Activated T-helper 17 cell treated with anti-CD3 and anti-CD28 coated beads, Interleukin-2, amount 50 U/mL, for 72 hours (primary cell): ENCODE results near the gene RXFP1. TPM values are rescaled to one million over a fixed set of nuclear protein-coding genes. Genes with fewer than 3 reads are reported as not detected.
"Not testable (repeated sequence)": the region's sequence is repeated elsewhere in the genome, so short reads cannot be mapped to it uniquely, and the experiment has no call there.

Experiments
- ATAC-seq: fragments of 150-1000 bp; cut with Tn5 transposase; replicated peaks from 2 replicates; pipeline ENCODE4 v1.10.0; 2021; ENCODE audit warnings: mild to moderate bottlenecking, moderate library complexity
- H3K27ac Mint-ChIP-seq: one replicate; pipeline ENCODE4 v1.8.0; 2022; ENCODE audit warnings: mixed read lengths
- H3K27me3 Mint-ChIP-seq: one replicate; pipeline ENCODE4 v1.8.0; 2022; ENCODE audit warnings: mixed read lengths
- H3K36me3 Mint-ChIP-seq: one replicate; pipeline ENCODE4 v1.8.0; 2022; ENCODE audit warnings: low read depth, mild to moderate bottlenecking, mixed read lengths
- H3K4me1 Mint-ChIP-seq: one replicate; pipeline ENCODE4 v1.8.0; 2022; ENCODE audit warnings: mixed read lengths
- H3K4me3 Mint-ChIP-seq: one replicate; pipeline ENCODE4 v1.8.0; 2022; ENCODE audit warnings: mild to moderate bottlenecking, mixed read lengths
- H3K9me3 Mint-ChIP-seq: one replicate; pipeline ENCODE4 v1.8.0; 2022; ENCODE audit warnings: mixed read lengths
- total RNA-seq, 2 donors: library from RNA; stranded (reverse); gene quantifications; one replicate each; pipeline ENCODE4 v1.2.3, GENCODE V29; 2022

The RXFP1 gene
- total RNA-seq, 2 donors from 2014 or later = not detected

- not testable (repeated sequence) for ATAC-seq, H3K4me1 Mint-ChIP-seq, H3K36me3 Mint-ChIP-seq, H3K9me3 Mint-ChIP-seq, H3K4me3 Mint-ChIP-seq, H3K27me3 Mint-ChIP-seq
- peak overlapping the region; percentile 46 for H3K27ac Mint-ChIP-seq
These were observed 141.6 kb downstream of the RXFP1 start for GRCh38 chr4:158663255-158663654.

DNA sequence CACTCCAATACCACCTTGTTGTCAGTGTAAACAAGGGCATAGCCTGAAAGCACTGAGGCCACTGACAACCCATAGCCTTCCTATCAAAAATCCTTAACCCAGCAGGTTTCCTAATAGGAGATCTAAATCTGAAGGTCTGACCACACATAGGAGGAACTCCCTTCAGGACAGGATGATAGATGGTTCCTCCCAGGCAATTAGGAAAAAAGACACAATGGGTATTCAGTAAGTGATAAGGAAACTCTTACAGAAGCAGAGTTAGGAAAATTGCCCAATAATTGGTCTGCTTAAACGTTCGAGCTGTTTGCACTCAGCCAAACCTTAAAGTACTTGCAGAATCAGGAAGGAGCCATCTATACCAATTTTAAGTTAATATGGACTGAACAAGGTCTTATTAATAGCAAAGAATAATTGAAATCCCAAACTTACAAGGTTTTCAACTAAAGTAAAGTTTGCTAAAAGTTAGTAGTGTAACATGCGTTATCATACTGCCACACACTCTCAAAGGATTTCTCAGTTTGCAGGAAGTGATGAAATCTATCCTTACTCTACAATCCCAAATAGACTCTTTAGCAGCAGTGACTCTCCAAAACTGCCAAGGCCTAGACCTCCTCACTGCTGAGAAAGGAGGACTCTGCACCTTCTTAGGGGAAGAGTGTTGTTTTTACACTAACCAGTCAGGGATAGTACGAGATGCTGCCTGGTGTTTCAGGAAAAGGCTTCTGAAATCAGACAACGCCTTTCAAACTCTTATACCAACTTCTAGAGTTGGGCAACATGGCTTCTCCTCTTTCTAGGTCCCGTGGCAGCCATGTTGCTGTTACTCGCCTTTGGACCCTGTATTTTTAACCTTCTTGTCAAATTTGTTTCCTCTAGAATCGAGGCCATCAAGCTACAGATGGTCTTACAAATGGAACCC is 142.3 kb downstream of the RXFP1 start:
- H3K27ac Mint-ChIP-seq = peak overlapping the region; percentile 46
- H3K9me3 Mint-ChIP-seq, H3K4me1 Mint-ChIP-seq, H3K36me3 Mint-ChIP-seq, H3K4me3 Mint-ChIP-seq, H3K27me3 Mint-ChIP-seq, ATAC-seq: not testable (repeated sequence)

GRCh38 chr4:158664806-158665205 is 143.1 kb downstream of the RXFP1 start:
- Mint-ChIP-seq H3K27me3 (no peaks in the 10 kb centered on the region), H3K4me3 (no peak overlapping the region), H3K27ac (no peak overlapping the region), H3K9me3 (no peaks in the 10 kb centered on the region), H3K36me3 (peaks cover 13% of the 10 kb centered on the region), H3K4me1 (peaks cover 6% of the 10 kb centered on the region)
- no peak for ATAC-seq

GRCh38 chr4:158666892-158667291 is 145.2 kb downstream of the RXFP1 start:
- Mint-ChIP-seq H3K9me3 (no peaks in the 10 kb centered on the region), H3K27ac (no peak overlapping the region), H3K4me1 (peaks cover 14% of the 10 kb centered on the region), H3K27me3 (no peaks in the 10 kb centered on the region), H3K4me3 (no peak overlapping the region), H3K36me3 (peaks cover 28% of the 10 kb centered on the region)
- ATAC-seq = no peak

- peaks cover 34% of the 10 kb centered on the region for H3K36me3 Mint-ChIP-seq
- H3K27ac Mint-ChIP-seq = no peak overlapping the region
- H3K4me3 Mint-ChIP-seq = no peak overlapping the region
- ATAC-seq = no peak
- peaks cover 14% of the 10 kb centered on the region for H3K4me1 Mint-ChIP-seq
- no peaks in the 10 kb centered on the region for H3K27me3 Mint-ChIP-seq
- no peaks in the 10 kb centered on the region for H3K9me3 Mint-ChIP-seq
These were observed 146.0 kb downstream of the RXFP1 start for GRCh38 chr4:158667651-158668198.

DNA sequence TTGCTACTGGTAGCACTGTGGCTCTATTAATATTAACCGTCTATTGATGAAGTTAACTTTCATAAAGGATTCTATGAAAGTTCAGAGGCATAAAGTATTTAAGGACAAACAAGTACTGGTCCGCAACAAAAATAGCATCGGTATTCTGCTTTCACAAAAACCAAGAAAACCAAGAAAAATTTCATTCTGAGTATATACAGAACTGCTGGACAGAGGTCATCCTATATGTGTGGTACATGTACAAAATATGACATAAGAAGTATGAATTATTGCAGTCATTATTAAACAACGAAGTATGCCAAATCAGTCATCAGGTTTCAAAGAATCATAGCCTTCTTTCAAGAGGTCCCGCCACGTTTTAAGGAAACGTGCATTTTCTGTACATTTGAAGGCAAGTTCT is 147.6 kb downstream of the RXFP1 start:
- Mint-ChIP-seq H3K4me1 (peaks cover 8% of the 10 kb centered on the region), H3K27ac (no peak overlapping the region), H3K4me3 (peak overlapping the region; percentile 25)

GRCh38 chr4:158670975-158671664 is 149.4 kb downstream of the RXFP1 start:
- H3K36me3 Mint-ChIP-seq = peaks cover 34% of the 10 kb centered on the region
- H3K9me3 Mint-ChIP-seq = no peaks in the 10 kb centered on the region
- ATAC-seq = peak; percentile 34
- H3K27me3 Mint-ChIP-seq = no peaks in the 10 kb centered on the region
- H3K4me3 Mint-ChIP-seq = peak overlapping the region; percentile 99
- H3K27ac Mint-ChIP-seq = peak overlapping the region; percentile 99
- H3K4me1 Mint-ChIP-seq = peaks cover 8% of the 10 kb centered on the region

More for the DNA sequence above, 147.6 kb downstream of the RXFP1 start:
- Mint-ChIP-seq H3K27me3 (no peaks in the 10 kb centered on the region), H3K9me3 (no peaks in the 10 kb centered on the region), H3K36me3 (peaks cover 34% of the 10 kb centered on the region)
- ATAC-seq = no peak

GRCh38 chr4:158671665-158671914 is 149.9 kb downstream of the RXFP1 start, which contains the start of gene C4orf46:
Gene C4orf46, minus strand, starts transcription at chr4:158671887. Its CDS starts 86 bp downstream, at chr4:158671801.
- no peak for ATAC-seq
- Mint-ChIP-seq H3K27me3 (no peaks in the 10 kb centered on the region), H3K4me3 (peak within 1 kb of the TSS; percentile 99), H3K36me3 (peaks cover 34% of the 10 kb centered on the region), H3K27ac (peak within 1 kb of the TSS; percentile 99), H3K9me3 (no peaks in the 10 kb centered on the region), H3K4me1 (peaks cover 8% of the 10 kb centered on the region)

- Mint-ChIP-seq H3K9me3 (no peaks in the 10 kb centered on the region), H3K36me3 (peaks cover 34% of the 10 kb centered on the region), H3K4me3 (peak within 1 kb of the TSS; percentile 99), H3K27me3 (no peaks in the 10 kb centered on the region), H3K27ac (peak within 1 kb of the TSS; percentile 99), H3K4me1 (peaks cover 8% of the 10 kb centered on the region)
- ATAC-seq = peak; percentile 92
These were observed 150.5 kb downstream of the RXFP1 start, which contains the start of gene ETFDH for GRCh38 chr4:158671915-158672806. Gene ETFDH, plus strand, starts transcription at chr4:158672296. Its CDS starts 161 bp downstream, at chr4:158672457.

DNA sequence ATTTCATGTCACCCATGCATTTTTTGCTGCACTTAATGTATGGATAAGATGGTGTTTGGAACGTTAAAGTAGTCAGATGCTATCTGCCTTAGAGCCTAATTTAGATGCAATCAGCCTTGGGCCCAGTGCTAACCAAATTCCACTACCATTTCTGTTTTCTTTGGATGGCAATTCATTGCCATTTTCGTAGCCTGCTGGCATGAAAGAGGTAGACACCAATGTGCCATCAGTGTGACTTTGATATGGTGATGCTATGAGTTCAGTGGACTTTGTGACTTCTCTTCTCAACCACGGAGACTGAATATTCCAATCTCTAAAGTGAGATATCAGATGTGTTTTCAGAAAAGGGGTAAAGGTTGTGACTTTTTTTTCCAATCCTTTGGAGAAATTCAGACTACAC is 152.0 kb downstream of the RXFP1 start:
- Mint-ChIP-seq H3K27me3 (no peaks in the 10 kb centered on the region), H3K9me3 (no peaks in the 10 kb centered on the region), H3K4me3 (peak overlapping the region; percentile 99), H3K36me3 (peaks cover 28% of the 10 kb centered on the region), H3K4me1 (peaks cover 8% of the 10 kb centered on the region), H3K27ac (no peak overlapping the region)
- no peak for ATAC-seq

DNA sequence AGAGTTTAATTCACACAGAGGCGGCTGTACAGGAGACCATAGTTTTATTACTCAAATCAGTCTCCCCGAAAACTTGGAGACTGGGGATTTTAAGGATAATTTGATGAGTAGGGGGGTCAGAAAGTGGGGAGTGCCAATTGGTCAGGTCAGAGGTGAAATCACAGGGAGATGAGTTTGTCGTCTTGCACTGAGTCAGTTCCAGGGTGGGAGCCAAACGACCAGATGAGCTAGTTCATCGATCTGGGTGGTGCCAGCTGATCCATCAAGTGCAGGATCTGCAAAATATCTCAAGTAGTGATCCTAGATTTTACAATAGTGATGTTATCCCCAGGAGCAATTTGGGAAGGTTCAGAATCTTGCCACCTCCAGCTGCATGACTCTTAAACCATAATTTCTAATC is 154.4 kb downstream of the RXFP1 start:
- no peaks in the 10 kb centered on the region for H3K4me1 Mint-ChIP-seq
- H3K36me3 Mint-ChIP-seq = peaks cover 27% of the 10 kb centered on the region
- no peaks in the 10 kb centered on the region for H3K27me3 Mint-ChIP-seq
- H3K27ac Mint-ChIP-seq = no peak overlapping the region
- H3K4me3 Mint-ChIP-seq = no peak overlapping the region
- ATAC-seq = no peak
- H3K9me3 Mint-ChIP-seq = no peaks in the 10 kb centered on the region

DNA sequence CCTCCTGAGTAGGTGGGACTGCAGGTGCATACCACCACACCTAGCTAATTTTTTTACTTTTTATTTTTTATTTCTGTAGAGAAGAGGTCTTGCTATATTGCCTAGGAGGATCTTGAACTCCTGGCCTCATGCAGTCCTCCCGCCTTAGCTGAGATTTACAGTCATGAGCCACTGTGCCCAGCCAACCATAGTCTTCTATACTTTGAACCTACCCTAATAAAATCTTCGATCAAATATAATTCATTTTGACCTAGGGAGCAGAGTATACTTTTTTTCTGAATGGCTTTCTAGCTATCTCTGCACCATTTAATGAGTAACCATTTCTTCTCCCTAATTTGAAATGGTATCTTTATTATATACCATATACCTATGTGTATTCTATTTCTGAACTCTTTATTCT is 157.1 kb downstream of the RXFP1 start:
- Mint-ChIP-seq H3K27ac (no peak overlapping the region), H3K36me3 (peaks cover 22% of the 10 kb centered on the region), H3K27me3 (no peaks in the 10 kb centered on the region), H3K4me1 (no peaks in the 10 kb centered on the region), H3K9me3 (no peaks in the 10 kb centered on the region), H3K4me3 (no peak overlapping the region)
- no peak for ATAC-seq

- Mint-ChIP-seq H3K4me3 (no peak overlapping the region), H3K27ac (no peak overlapping the region), H3K4me1 (no peaks in the 10 kb centered on the region), H3K9me3 (no peaks in the 10 kb centered on the region), H3K36me3 (peaks cover 35% of the 10 kb centered on the region), H3K27me3 (no peaks in the 10 kb centered on the region)
- ATAC-seq = no peak
These were observed 159.9 kb downstream of the RXFP1 start for GRCh38 chr4:158681629-158682028.

GRCh38 chr4:158682066-158682465 is 160.4 kb downstream of the RXFP1 start:
- H3K27me3 Mint-ChIP-seq = no peaks in the 10 kb centered on the region
- H3K27ac Mint-ChIP-seq = no peak overlapping the region
- no peaks in the 10 kb centered on the region for H3K9me3 Mint-ChIP-seq
- H3K36me3 Mint-ChIP-seq = peaks cover 37% of the 10 kb centered on the region
- no peak overlapping the region for H3K4me3 Mint-ChIP-seq
- ATAC-seq = no peak
- no peaks in the 10 kb centered on the region for H3K4me1 Mint-ChIP-seq
